RPMI7951 (cell line): ENCODE data around the gene RIMKLA. TPM values are rescaled to one million over a fixed set of nuclear protein-coding genes. Genes with fewer than 3 reads are reported as not detected.

Experiments used
- total RNA-seq: library from RNA; depleted of rRNA; stranded (reverse); fragments of >200 nt; shearing (Covaris generic); gene quantifications from 2 replicates; pipeline ENCODE4 v1.2.3, GENCODE V29; 2014; rRNA removed

The RIMKLA gene
- total RNA-seq, 1 experiment from 2014 or later: 0.12 TPM

Other genes starting within 250 kb of the RIMKLA start
- not detected in 2 replicates for gene GUCA2B, start 227.4 kb upstream of the RIMKLA start, total RNA-seq
- not detected in 2 replicates for gene GUCA2A, start 216.0 kb upstream of the RIMKLA start, total RNA-seq
- 25.9 and 29.0 TPM in 2 replicates for gene FOXJ3, start 45.6 kb upstream of the RIMKLA start, total RNA-seq
- gene ZMYND12, start 75.2 kb downstream of the RIMKLA start, total RNA-seq: 0.12 and 1.7 TPM in 2 replicates
- gene PPCS, start 75.8 kb downstream of the RIMKLA start, total RNA-seq: 69.1 and 76.6 TPM in 2 replicates
- 0.84 and 2.5 TPM in 2 replicates for gene CCDC30, start 82.5 kb downstream of the RIMKLA start, total RNA-seq